SK-N-MC (cell line): Measurements from ENCODE around the gene ZNF467.

ENCODE experiments used
- EZH2 ChIP-seq: fragments of 200-600 bp; sonication (generic); IDR thresholded peaks from one replicate; pipeline ENCODE4 v1.6.1; 2017; ENCODE audit warnings: antibody characterized with exemption
- FOXP2 ChIP-seq: optimal IDR thresholded peaks from 2 replicates; pipeline ENCODE3; 2011; ENCODE audit warnings: mild to moderate bottlenecking, moderate library complexity; ENCODE audit not compliant: insufficient read depth; ENCODE audit errors: extremely low read length, control extremely low read depth
- POLR2AphosphoS5 ChIP-seq: IDR thresholded peaks from 2 replicates; pipeline ENCODE4 v1.6.1; 2012; ENCODE audit warnings: mild to moderate bottlenecking, low read depth, low read length, borderline replicate concordance

DNA sequence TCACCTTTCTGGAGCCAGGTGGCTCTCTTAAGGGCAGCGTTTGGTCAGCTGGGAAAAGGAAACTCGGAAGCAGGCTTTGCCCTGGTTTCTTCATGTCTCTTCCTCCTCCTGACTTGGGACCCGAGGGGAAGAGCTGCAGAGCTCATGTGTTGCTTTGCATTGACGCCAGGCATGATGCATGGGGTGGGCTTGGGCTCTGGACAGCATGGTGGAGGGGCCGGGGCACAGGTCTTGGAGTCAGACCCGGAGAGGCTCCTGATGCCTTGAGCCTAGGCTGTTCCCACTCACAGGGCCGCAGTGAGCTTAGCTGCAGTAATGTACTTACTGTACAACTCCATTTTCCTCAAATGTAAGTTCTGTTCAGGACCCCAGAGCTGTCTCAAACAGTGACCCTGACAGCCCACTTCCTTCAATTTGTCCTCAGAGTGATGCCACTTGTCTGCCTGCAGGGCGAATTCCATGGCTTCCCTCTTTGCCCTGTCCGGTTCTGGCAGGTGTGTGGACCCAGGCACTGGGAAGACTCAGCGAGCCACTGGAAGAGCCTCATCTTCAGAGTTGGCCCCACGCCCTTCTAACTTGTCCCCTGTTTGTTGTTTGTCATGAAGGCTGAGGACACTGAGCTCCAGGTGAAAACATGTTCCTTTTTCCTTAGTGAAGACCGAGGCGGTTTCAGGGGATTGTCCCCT lies 50.2 kb downstream of the ZNF467 start:
- TF ChIP-seq POLR2AphosphoS5 (no peak), EZH2 (no peak), FOXP2 (no peak)
